Measurements from ENCODE around the gene STARD5.

Gene STARD5

DNA sequence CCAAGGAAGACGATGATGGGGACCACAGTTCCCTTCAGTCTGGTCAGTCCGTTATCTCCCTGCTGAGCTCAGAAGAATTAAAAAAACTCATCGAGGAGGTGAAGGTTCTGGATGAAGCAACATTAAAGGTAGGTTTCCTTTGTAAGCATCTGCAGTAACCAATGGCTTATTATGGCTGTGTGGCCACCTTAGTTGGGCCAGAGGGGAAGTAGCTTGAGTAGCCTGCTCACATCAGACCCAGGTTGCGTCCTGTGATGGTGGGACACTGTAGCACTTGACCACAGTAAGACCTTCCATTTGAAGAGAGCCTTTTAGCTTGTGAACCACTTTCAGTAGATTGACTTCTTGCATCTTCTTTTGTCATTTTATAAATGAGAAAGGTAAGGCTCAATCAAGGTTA, 22.6 kb downstream of the STARD5 start:
- Histone ChIP-seq H3K18ac (ENCODE audit: low read depth in 1 of 2, low read length in 2 of 2) (no peak overlapping the region), H2AK5ac (ENCODE audit: low read length, severe bottlenecking) (no peak overlapping the region), H2BK120ac (ENCODE audit: low read depth, low read length) (no peak overlapping the region), H3K79me1 (replicated peaks; ENCODE audit: low read length, poor library complexity, severe bottlenecking) (no peaks in the 10 kb centered on the region), H3K27ac (ENCODE audit: low read length, poor library complexity, severe bottlenecking) (no peak overlapping the region), H3K9ac (ENCODE audit: low read length) (no peak overlapping the region), H2BK15ac (ENCODE audit: low read depth, poor library complexity, severe bottlenecking) (no peak overlapping the region), H3K27me3 (ENCODE audit: control insufficient read depth in 1 of 2, insufficient read depth in 1 of 2, low read length in 2 of 2) (peaks cover 0 to 62% of the 10 kb centered on the region in 2 experiments), H2BK5ac (ENCODE audit: low read depth, low read length, poor library complexity, severe bottlenecking) (no peak overlapping the region), H3K4me2 (ENCODE audit: low read length, poor library complexity, severe bottlenecking) (no peak overlapping the region), H3K4me3 (ENCODE audit: insufficient read depth in 1 of 2, low read depth in 1 of 2, low read length in 2 of 2) (no peak overlapping the region), H3K9me3 (ENCODE audit: control insufficient read depth, low read length) (no peaks in the 10 kb centered on the region), H2BK12ac (ENCODE audit: low read length in 2 of 2) (no peak overlapping the region), H3K23ac (ENCODE audit: low read length in 2 of 2) (no peak overlapping the region), H3K4me1 (ENCODE audit: control insufficient read depth, insufficient read depth, low read depth, low read length) (peaks cover 8% of the 10 kb centered on the region), H4K8ac (ENCODE audit: low read length) (no peak overlapping the region), H4K91ac (ENCODE audit: low read length) (no peak overlapping the region), H3K36me3 (ENCODE audit: control insufficient read depth in 1 of 2, insufficient read depth in 2 of 2, low read depth in 1 of 2, low read length in 2 of 2) (peaks cover 0 to 26% of the 10 kb centered on the region in 2 experiments), H2AFZ (ENCODE audit: low read depth, low read length) (no peak overlapping the region), H3K14ac (ENCODE audit: low read length in 2 of 2) (no peak overlapping the region), H3K4ac (ENCODE audit: low read depth in 1 of 2, low read length in 2 of 2) (no peak overlapping the region)
- 91% methylated on average over 4 of the region's 4 CpGs for WGBS
- DNase-seq = no peak

- H3K9ac ChIP-seq (ENCODE audit: low read length) = no peak overlapping the region
- H3K14ac ChIP-seq (ENCODE audit: low read length in 2 of 2) = no peak overlapping the region
- no peak overlapping the region for H3K23ac ChIP-seq (ENCODE audit: low read length in 2 of 2)
- no peak overlapping the region for H3K4me3 ChIP-seq (ENCODE audit: insufficient read depth in 1 of 2, low read depth in 1 of 2, low read length in 2 of 2)
- no peak overlapping the region for H3K27ac ChIP-seq (ENCODE audit: low read length, poor library complexity, severe bottlenecking)
- no peak overlapping the region for H2BK5ac ChIP-seq (ENCODE audit: low read depth, low read length, poor library complexity, severe bottlenecking)
- no peak overlapping the region for H2BK15ac ChIP-seq (ENCODE audit: low read depth, poor library complexity, severe bottlenecking)
- H3K18ac ChIP-seq (ENCODE audit: low read depth in 1 of 2, low read length in 2 of 2) = no peak overlapping the region
- H4K8ac ChIP-seq (ENCODE audit: low read length) = no peak overlapping the region
- no peaks in the 10 kb centered on the region for H3K79me1 ChIP-seq (replicated peaks; ENCODE audit: low read length, poor library complexity, severe bottlenecking)
- no peak overlapping the region for H3K4me2 ChIP-seq (ENCODE audit: low read length, poor library complexity, severe bottlenecking)
- DNase-seq = no peak
- H3K9me3 ChIP-seq (ENCODE audit: control insufficient read depth, low read length) = no peaks in the 10 kb centered on the region
- peaks cover 0 to 69% of the 10 kb centered on the region in 2 experiments for H3K27me3 ChIP-seq (ENCODE audit: control insufficient read depth in 1 of 2, insufficient read depth in 1 of 2, low read length in 2 of 2)
- H3K36me3 ChIP-seq (ENCODE audit: control insufficient read depth in 1 of 2, insufficient read depth in 2 of 2, low read depth in 1 of 2, low read length in 2 of 2) = peaks cover 0 to 17% of the 10 kb centered on the region in 2 experiments
- no peak overlapping the region for H2AK5ac ChIP-seq (ENCODE audit: low read length, severe bottlenecking)
- no peak overlapping the region for H4K91ac ChIP-seq (ENCODE audit: low read length)
- no peak overlapping the region for H2AFZ ChIP-seq (ENCODE audit: low read depth, low read length)
- no peak overlapping the region for H2BK120ac ChIP-seq (ENCODE audit: low read depth, low read length)
- H3K4ac ChIP-seq (ENCODE audit: low read depth in 1 of 2, low read length in 2 of 2) = no peak overlapping the region
- H2BK12ac ChIP-seq (ENCODE audit: low read length in 2 of 2) = no peak overlapping the region
- peaks cover 8% of the 10 kb centered on the region for H3K4me1 ChIP-seq (ENCODE audit: control insufficient read depth, insufficient read depth, low read depth, low read length)
- 79% methylated on average over 14 of the region's 14 CpGs for WGBS
Measured at GRCh38 chr15:81299630-81300273, 24.2 kb downstream of the STARD5 start.

GRCh38 chr15:81299156-81299555, 24.8 kb downstream of the STARD5 start:
- Histone ChIP-seq H3K14ac (ENCODE audit: low read length in 2 of 2) (no peak overlapping the region), H3K23ac (ENCODE audit: low read length in 2 of 2) (no peak overlapping the region), H2AK5ac (ENCODE audit: low read length, severe bottlenecking) (no peak overlapping the region), H3K9ac (ENCODE audit: low read length) (no peak overlapping the region), H2AFZ (ENCODE audit: low read depth, low read length) (no peak overlapping the region), H3K18ac (ENCODE audit: low read depth in 1 of 2, low read length in 2 of 2) (no peak overlapping the region), H3K4me1 (ENCODE audit: control insufficient read depth, insufficient read depth, low read depth, low read length) (peaks cover 8% of the 10 kb centered on the region), H3K27ac (ENCODE audit: low read length, poor library complexity, severe bottlenecking) (no peak overlapping the region), H3K9me3 (ENCODE audit: control insufficient read depth, low read length) (no peaks in the 10 kb centered on the region), H3K4me3 (ENCODE audit: insufficient read depth in 1 of 2, low read depth in 1 of 2, low read length in 2 of 2) (no peak overlapping the region), H4K91ac (ENCODE audit: low read length) (no peak overlapping the region), H3K79me1 (replicated peaks; ENCODE audit: low read length, poor library complexity, severe bottlenecking) (no peaks in the 10 kb centered on the region), H2BK120ac (ENCODE audit: low read depth, low read length) (no peak overlapping the region), H4K8ac (ENCODE audit: low read length) (no peak overlapping the region), H3K4me2 (ENCODE audit: low read length, poor library complexity, severe bottlenecking) (no peak overlapping the region), H2BK15ac (ENCODE audit: low read depth, poor library complexity, severe bottlenecking) (no peak overlapping the region), H2BK12ac (ENCODE audit: low read length in 2 of 2) (no peak overlapping the region), H3K27me3 (ENCODE audit: control insufficient read depth in 1 of 2, insufficient read depth in 1 of 2, low read length in 2 of 2) (peaks cover 0 to 74% of the 10 kb centered on the region in 2 experiments), H2BK5ac (ENCODE audit: low read depth, low read length, poor library complexity, severe bottlenecking) (no peak overlapping the region), H3K4ac (ENCODE audit: low read depth in 1 of 2, low read length in 2 of 2) (no peak overlapping the region), H3K36me3 (ENCODE audit: control insufficient read depth in 1 of 2, insufficient read depth in 2 of 2, low read depth in 1 of 2, low read length in 2 of 2) (peaks cover 0 to 17% of the 10 kb centered on the region in 2 experiments)
- 90% methylated on average over 3 of the region's 3 CpGs for WGBS
- no peak for DNase-seq

- H3K4ac ChIP-seq (ENCODE audit: low read depth in 1 of 2, low read length in 2 of 2) = no peak overlapping the region
- H4K8ac ChIP-seq (ENCODE audit: low read length) = no peak overlapping the region
- peaks cover 0 to 78% of the 10 kb centered on the region in 2 experiments for H3K27me3 ChIP-seq (ENCODE audit: control insufficient read depth in 1 of 2, insufficient read depth in 1 of 2, low read length in 2 of 2)
- H2BK12ac ChIP-seq (ENCODE audit: low read length in 2 of 2) = no peak overlapping the region
- no peak overlapping the region for H2BK15ac ChIP-seq (ENCODE audit: low read depth, poor library complexity, severe bottlenecking)
- no peak overlapping the region for H3K27ac ChIP-seq (ENCODE audit: low read length, poor library complexity, severe bottlenecking)
- no peak overlapping the region for H3K4me3 ChIP-seq (ENCODE audit: insufficient read depth in 1 of 2, low read depth in 1 of 2, low read length in 2 of 2)
- WGBS = 82% methylated on average over 6 of the region's 6 CpGs
- DNase-seq = no peak
- no peak overlapping the region for H3K9ac ChIP-seq (ENCODE audit: low read length)
- no peak overlapping the region for H3K23ac ChIP-seq (ENCODE audit: low read length in 2 of 2)
- no peak overlapping the region for H2AFZ ChIP-seq (ENCODE audit: low read depth, low read length)
- no peak overlapping the region for H2BK5ac ChIP-seq (ENCODE audit: low read depth, low read length, poor library complexity, severe bottlenecking)
- H2AK5ac ChIP-seq (ENCODE audit: low read length, severe bottlenecking) = no peak overlapping the region
- no peaks in the 10 kb centered on the region for H3K79me1 ChIP-seq (replicated peaks; ENCODE audit: low read length, poor library complexity, severe bottlenecking)
- no peak overlapping the region for H3K14ac ChIP-seq (ENCODE audit: low read length in 2 of 2)
- H3K4me1 ChIP-seq (ENCODE audit: control insufficient read depth, insufficient read depth, low read depth, low read length) = peaks cover 6% of the 10 kb centered on the region
- no peak overlapping the region for H3K4me2 ChIP-seq (ENCODE audit: low read length, poor library complexity, severe bottlenecking)
- H3K9me3 ChIP-seq (ENCODE audit: control insufficient read depth, low read length) = no peaks in the 10 kb centered on the region
- H2BK120ac ChIP-seq (ENCODE audit: low read depth, low read length) = no peak overlapping the region
- H3K36me3 ChIP-seq (ENCODE audit: control insufficient read depth in 1 of 2, insufficient read depth in 2 of 2, low read depth in 1 of 2, low read length in 2 of 2) = peaks cover 0 to 17% of the 10 kb centered on the region in 2 experiments
- H4K91ac ChIP-seq (ENCODE audit: low read length) = no peak overlapping the region
- no peak overlapping the region for H3K18ac ChIP-seq (ENCODE audit: low read depth in 1 of 2, low read length in 2 of 2)
Measured at GRCh38 chr15:81298611-81299010, 25.3 kb downstream of the STARD5 start.
